Measurements from ENCODE around the gene CDK3.
"Not testable (repeated sequence)": the region's sequence is repeated elsewhere in the genome, so short reads cannot be mapped to it uniquely, and the experiment has no call there.

Gene CDK3

GRCh38 chr17:76044475-76045007 lies 43.9 kb downstream of the CDK3 start:
- not testable (repeated sequence) for DNase-seq

GRCh38 chr17:76046064-76046463 lies 45.4 kb downstream of the CDK3 start:
- DNase-seq = no peak

- DNase-seq = no peak
Measured at GRCh38 chr17:76048025-76048605, 47.5 kb downstream of the CDK3 start.

- no peak for DNase-seq
Measured at GRCh38 chr17:76048711-76049110, 48.1 kb downstream of the CDK3 start.

- DNase-seq = no peak
Measured at GRCh38 chr17:76049239-76049638, 48.6 kb downstream of the CDK3 start.

GRCh38 chr17:76049836-76050537 lies 49.3 kb downstream of the CDK3 start:
- no peak for DNase-seq

- DNase-seq = no peak
Measured at GRCh38 chr17:76050538-76051467, 50.1 kb downstream of the CDK3 start.

GRCh38 chr17:76051561-76051960 lies 50.9 kb downstream of the CDK3 start:
- no peak for DNase-seq

GRCh38 chr17:76053246-76054111 lies 52.8 kb downstream of the CDK3 start:
- DNase-seq = no peak

- DNase-seq = no peak
Measured at GRCh38 chr17:76054112-76054476, 53.4 kb downstream of the CDK3 start.
